HG03159 (cell line): ENCODE measurements around the gene NDUFS1.
"Not testable (repeated sequence)": the region's sequence is repeated elsewhere in the genome, so short reads cannot be mapped to it uniquely, and the experiment has no call there.

ENCODE experiments used
- ATAC-seq: cut with Tn5 transposase; IDR thresholded peaks from one replicate; pipeline ENCODE4 v1.9.1; 2021; ENCODE audit warnings: mild to moderate bottlenecking, moderate library complexity; ENCODE audit not compliant: unreplicated experiment

Gene NDUFS1

GRCh38 chr2:206105541-206105940 is 53.7 kb downstream of the NDUFS1 start:
- no peak for ATAC-seq

DNA sequence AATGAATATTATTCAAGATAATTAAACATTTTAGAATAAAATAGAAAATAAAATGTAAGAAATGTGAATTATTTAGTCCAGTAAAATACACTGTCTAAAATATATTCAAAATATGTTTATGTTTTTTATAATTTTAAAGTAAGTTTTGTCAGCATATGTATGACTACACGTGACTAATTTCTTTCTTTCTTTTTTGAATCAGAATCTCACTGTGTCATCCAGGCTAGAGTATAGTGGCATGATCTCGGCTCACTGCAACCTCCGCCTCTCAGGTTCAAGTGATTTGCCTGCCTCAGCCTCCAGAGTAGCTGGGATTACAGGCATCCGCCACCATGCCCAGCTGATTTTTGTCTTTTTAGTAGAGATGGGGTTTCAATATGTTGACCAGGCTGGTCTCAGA is 54.2 kb downstream of the NDUFS1 start:
- no peak for ATAC-seq

- not testable (repeated sequence) for ATAC-seq
Observed at GRCh38 chr2:206098872-206099271, 60.4 kb downstream of the NDUFS1 start.

DNA sequence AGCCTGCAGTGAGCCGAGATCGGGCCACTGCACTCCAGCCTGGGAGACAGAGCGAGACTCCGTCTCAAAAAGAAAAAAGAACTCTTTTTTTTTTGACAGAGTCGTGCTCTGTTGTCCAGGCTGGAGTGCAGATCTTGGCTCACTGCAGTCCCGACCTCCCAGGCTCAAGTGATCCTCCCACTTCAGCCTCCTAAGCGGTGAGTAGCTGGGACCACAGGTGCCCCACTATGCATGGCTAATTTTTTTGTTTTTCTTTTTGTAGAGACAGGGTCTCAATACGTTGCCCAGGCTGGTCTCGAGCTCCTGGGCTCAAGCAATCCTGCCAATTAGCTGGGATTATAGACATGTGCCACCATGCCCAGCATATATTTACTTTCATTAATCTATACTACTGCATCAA is 60.8 kb downstream of the NDUFS1 start:
- no peak for ATAC-seq

DNA sequence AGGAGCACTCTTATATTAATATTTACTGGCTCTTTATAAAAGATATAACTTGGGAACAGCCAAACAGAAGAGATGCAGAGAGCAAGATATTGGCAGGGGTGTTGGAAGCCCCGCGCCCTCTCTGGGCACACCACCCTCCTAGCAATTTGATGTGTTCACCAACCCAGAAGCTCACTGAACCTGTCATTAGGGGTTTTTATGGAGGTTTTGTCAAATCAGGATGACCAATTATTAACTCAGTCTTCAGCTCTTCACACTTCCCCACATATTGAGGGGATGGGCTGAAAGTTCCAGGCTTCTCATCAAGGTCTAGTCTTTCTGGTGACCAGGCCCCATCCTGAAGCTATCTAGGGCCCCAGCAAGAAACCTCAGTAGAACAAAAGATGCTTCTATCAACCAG is 62.4 kb downstream of the NDUFS1 start:
- no peak for ATAC-seq

DNA sequence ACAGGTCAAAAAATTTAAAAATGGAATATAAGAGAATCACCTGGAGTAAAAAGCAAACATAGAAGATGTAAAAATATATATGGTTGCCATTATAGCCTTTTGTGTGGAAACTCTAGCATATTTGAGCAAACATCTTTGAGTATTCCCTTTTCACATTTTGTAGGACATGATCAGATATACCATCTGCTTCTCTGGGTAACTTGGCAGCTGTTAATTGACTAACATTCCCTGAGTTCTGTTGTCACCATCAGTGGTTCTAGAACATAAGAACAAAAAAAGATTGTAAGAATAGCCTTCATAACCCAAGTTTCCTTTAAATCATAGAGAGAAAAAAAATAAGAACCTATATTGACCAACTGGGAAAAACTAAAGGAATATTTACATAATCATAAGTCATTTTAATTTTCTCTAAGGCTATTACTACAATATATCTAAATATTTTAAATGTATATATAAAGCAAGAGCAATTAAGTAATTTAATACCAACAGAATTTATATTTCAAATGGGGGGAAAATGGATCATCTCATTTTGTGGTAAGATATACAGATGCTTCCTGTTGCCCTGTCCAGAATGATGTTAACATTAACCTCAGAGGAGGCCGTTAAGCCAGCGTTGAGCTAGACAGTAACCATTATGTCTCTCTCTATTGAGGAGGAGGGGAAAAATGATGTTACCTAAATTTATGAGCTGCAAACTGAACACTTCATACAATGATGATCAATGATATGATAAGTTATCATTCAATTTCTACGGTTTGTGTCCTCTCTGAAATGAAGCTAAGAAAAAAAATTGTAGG is 63.5 kb downstream of the NDUFS1 start:
- ATAC-seq: no peak

DNA sequence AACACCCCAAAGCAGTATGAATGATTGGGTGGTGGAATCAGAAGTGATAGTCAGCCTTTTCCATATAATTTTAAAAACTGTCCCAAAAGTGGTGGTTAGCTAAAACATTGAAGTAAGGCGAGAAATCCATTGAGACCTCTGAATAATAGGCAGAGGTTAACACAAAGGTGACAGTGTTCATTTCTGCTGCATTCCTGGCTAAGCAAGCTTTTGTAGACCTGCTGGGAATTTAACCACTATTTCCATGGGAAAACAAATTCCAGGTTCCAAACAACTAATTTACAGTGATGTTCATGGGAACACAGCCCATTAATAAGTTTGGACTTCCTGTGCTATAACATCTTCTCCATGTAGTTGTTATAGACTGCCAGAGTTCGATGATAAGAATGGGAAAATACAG is 66.9 kb downstream of the NDUFS1 start:
- ATAC-seq: no peak

- no peak for ATAC-seq
Observed at GRCh38 chr2:206088248-206088647, 71.0 kb downstream of the NDUFS1 start.

DNA sequence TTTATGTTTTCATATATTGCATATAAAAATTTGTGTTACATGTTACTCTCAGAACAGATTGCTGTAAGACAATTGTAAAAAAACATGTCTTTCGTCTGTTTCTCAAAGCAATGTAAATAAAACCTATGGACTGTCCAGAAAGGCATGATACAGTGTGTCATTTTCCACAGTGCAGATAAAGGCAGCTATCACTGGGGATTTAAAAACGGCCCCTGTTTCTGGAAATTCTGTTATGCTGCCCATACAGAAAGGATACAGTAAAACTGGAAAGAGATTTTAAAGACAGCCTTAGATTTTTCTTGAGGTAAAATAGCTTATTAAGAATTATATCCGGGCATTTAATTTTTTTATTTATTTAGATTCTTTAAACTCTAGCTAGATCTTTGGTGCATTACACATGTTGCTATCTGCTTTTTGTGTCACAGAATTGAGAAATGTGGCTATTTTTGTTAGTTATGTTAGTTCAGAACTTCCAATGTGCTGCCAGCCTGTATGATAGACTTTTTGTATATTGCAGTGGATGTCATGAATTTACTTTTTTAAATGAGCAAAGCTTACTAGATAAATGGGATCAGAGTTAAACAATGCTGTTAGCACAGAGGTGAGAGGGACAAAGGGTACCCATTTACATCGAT is 72.4 kb downstream of the NDUFS1 start:
- ATAC-seq: no peak

DNA sequence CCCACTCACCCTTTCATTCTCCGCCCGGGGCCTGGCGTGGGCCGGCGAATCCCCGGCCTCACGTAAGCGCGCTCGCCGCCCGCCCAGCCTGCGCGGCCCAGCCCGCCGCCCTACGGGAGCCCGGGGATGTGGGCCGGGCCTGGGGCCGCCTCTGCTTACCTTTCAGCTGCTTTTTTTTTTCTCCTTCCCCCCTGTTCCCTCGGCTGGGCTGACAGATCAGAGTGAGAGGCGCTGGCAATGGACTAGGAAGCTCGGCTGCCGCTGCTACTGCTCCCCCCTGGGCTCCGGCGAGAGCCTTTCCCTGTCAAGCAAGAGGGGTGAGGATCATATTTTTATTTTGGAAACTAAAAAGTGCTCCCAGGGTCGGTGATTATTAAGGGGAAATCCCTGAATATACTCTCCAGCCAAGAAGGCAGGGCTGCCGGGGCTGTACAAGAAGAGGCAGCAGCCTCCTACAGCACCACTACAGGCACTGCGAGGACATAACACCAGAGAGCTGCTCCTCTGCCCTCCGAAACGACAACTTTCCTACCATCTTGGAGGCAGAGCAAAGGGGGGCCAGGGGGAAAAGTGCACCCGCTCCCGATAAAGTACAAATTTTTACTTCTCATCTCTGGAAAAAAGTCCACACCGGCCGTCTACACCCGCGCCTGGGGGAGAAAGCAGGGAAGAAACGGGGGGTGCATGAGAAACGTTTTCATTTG is 73.3 kb downstream of the NDUFS1 start, which contains the start of gene INO80D:
Gene INO80D, minus strand, starts transcription at position 433 of the 704 bp plus-strand sequence. CDS start 23,158 bp downstream, outside the sequence.
- ATAC-seq: peak; percentile 92

- peak; percentile 30 for ATAC-seq
Observed at GRCh38 chr2:206084870-206085741, 74.1 kb downstream of the NDUFS1 start.

DNA sequence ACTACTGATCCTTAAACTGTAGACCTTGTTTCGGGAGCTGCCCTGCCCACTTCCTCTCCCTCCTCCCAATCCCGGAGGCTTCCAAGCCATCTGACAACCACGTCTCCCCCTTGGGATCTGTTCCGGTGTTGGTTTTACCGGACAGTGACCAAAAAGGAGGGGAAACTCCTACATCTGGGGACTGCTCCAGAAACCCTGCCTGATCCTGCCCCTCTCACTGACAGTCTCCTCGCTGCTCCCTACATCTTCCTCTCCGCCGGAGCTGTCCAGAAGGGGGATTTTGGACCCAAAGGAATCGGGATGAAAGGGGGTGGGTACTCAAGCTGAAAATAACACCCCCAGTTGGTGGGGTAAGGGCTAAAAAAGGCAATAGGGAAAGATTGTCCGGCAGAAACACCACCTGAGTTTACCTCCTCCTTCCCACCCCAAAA is 74.8 kb downstream of the NDUFS1 start:
- no peak for ATAC-seq

GRCh38 chr2:206083602-206084438 is 75.4 kb downstream of the NDUFS1 start:
- no peak for ATAC-seq

DNA sequence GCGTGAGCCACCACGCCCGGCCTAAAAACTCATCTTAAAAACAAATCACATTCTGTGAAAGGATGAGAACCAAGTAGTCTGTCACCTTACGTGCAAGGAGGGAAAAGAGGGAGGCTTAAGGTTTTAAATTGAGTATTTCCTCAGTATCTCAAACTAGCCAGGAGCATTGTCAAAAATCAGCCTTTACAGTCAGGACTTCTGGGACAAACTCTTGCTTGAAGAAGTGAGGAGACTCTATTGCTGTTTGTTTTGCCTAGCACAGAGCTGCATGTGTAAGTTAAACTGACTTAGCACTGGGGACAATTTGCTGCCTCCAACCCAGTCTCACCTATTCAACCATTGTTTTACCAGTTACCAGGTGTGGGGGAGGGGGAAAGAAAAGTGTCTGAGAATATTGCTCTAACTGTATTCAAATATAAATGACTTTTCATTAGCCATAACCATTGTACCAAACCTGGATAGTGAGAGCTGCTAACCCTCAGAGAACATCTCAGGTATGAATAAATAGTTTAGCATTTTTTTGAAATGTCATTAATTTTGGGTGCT is 76.9 kb downstream of the NDUFS1 start:
- no peak for ATAC-seq

- ATAC-seq: no peak
Observed at GRCh38 chr2:206080927-206081326, 78.3 kb downstream of the NDUFS1 start.

GRCh38 chr2:206079699-206080465 is 79.4 kb downstream of the NDUFS1 start:
- no peak for ATAC-seq

DNA sequence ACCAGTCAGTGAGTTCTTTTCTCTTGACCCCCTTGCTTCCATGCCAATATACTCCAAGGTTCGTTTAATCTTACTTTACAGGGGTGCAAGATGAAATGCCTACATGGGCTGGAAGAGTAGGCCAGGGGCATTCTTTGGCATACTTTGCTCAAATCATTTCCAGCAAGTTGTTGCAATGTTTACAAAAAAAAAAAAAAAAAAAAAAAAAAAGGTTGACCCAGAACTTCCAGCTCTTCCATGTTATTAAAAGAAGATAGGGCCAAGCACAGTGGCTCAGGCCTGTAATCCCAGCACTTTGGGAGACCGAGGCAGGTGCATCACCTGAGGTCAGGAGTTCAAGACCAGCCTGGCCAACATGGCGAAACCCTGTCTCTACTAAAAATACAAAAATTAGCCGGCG is 81.4 kb downstream of the NDUFS1 start:
- not testable (repeated sequence) for ATAC-seq

- no peak for ATAC-seq
Observed at GRCh38 chr2:206075113-206075512, 84.1 kb downstream of the NDUFS1 start.

GRCh38 chr2:206071807-206072206 is 87.4 kb downstream of the NDUFS1 start:
- no peak for ATAC-seq
